WTC11 (cell line): Measurements from ENCODE around the gene FANCD2. TPM values are rescaled to one million over a fixed set of nuclear protein-coding genes. Genes with fewer than 3 reads are reported as not detected.

Experiments
- ATAC-seq: fragments of 200-7000 bp; cut with Tn5 transposase; 2 replicates; pipeline ENCODE4 v1.10.0; 2021; ENCODE audit warnings: mild to moderate bottlenecking, moderate library complexity
- CTCF ChIA-PET: fragments of 300-600 bp; sonication (Branson Sonifier 250); formaldehyde crosslinking; loops from one replicate; lab custom pipeline; 2021; ENCODE audit warnings: antibody characterized with exemption; lab: Charles Lee
- POLR2A ChIA-PET: fragments of 350-600 bp; sonication (Branson Sonifier 250); formaldehyde crosslinking; loops from one replicate; lab custom pipeline; 2021; ENCODE audit warnings: antibody characterized with exemption; lab: Charles Lee
- DNase-seq: peaks from one replicate; pipeline ENCODE4 v3.0.0; 2021; ENCODE audit warnings: low spot score
- H3K27ac Mint-ChIP-seq: 2 replicates; pipeline ENCODE4 v1.8.0; 2021; ENCODE audit warnings: mixed read lengths
- H3K27me3 Mint-ChIP-seq: 2 replicates; pipeline ENCODE4 v1.8.0; 2021; ENCODE audit warnings: low read depth, mild to moderate bottlenecking, moderate library complexity, mixed read lengths
- H3K36me3 Mint-ChIP-seq: 2 replicates; pipeline ENCODE4 v1.8.0; 2021; ENCODE audit warnings: mixed read lengths
- H3K4me1 Mint-ChIP-seq: 2 replicates; pipeline ENCODE4 v1.8.0; 2022; ENCODE audit warnings: mixed read lengths
- H3K4me3 Mint-ChIP-seq: 2 replicates; pipeline ENCODE4 v1.8.0; 2021; ENCODE audit warnings: mild to moderate bottlenecking, moderate library complexity, mixed read lengths
- H3K9me3 Mint-ChIP-seq: 2 replicates; pipeline ENCODE4 v1.8.0; 2021; ENCODE audit warnings: mixed read lengths
- ATF1 ChIP-seq: sonication (generic); formaldehyde crosslinking; IDR thresholded peaks from 2 replicates; pipeline ENCODE4 v1.8.1; 2023; ENCODE audit warnings: mild to moderate bottlenecking, moderate library complexity, missing genetic modification reagents
- FOXK1 ChIP-seq: sonication (generic); formaldehyde crosslinking; IDR thresholded peaks from 2 replicates; pipeline ENCODE4 v1.8.0; 2022; ENCODE audit warnings: mild to moderate bottlenecking, moderate library complexity, missing genetic modification reagents
- FOXP1 ChIP-seq: sonication (generic); formaldehyde crosslinking; IDR thresholded peaks from 2 replicates; pipeline ENCODE4 v1.8.0; 2022; ENCODE audit warnings: missing genetic modification reagents, mild to moderate bottlenecking, moderate library complexity, borderline replicate concordance
- JUN ChIP-seq: sonication (generic); formaldehyde crosslinking; IDR thresholded peaks from 2 replicates; pipeline ENCODE4 v1.8.0; 2023; ENCODE audit warnings: mild to moderate bottlenecking, missing genetic modification reagents
- KAT7 ChIP-seq: sonication (generic); formaldehyde crosslinking; IDR thresholded peaks from 2 replicates; pipeline ENCODE4 v1.8.1; 2023; ENCODE audit warnings: missing genetic modification reagents, mild to moderate bottlenecking, borderline replicate concordance
- NR3C1 ChIP-seq: sonication (generic); formaldehyde crosslinking; conservative IDR thresholded peaks from 2 replicates; pipeline ENCODE4 v1.8.1; 2023; ENCODE audit warnings: low read depth, mild to moderate bottlenecking, missing genetic modification reagents
- SOX15 ChIP-seq: fragments of 250-450 bp; sonication (Bioruptor Pico); IDR thresholded peaks from 2 replicates; pipeline ENCODE4 v1.9.0; 2021; ENCODE audit warnings: mild to moderate bottlenecking
- ZBTB21 ChIP-seq: sonication (generic); formaldehyde crosslinking; IDR thresholded peaks from 2 replicates; pipeline ENCODE4 v1.8.1; 2023; ENCODE audit warnings: mild to moderate bottlenecking, missing genetic modification reagents, borderline replicate concordance
- ZNF121 ChIP-seq: sonication (generic); formaldehyde crosslinking; IDR thresholded peaks from 2 replicates; pipeline ENCODE4 v1.8.0; 2023; ENCODE audit warnings: missing genetic modification reagents
- ZNF396 ChIP-seq: fragments of 250-450 bp; sonication (Bioruptor Pico); IDR thresholded peaks from 2 replicates; pipeline ENCODE4 v1.8.0; 2021; ENCODE audit warnings: mild to moderate bottlenecking, moderate library complexity, borderline replicate concordance
- total RNA-seq: library from RNA; stranded (reverse); gene quantifications from 3 replicates; pipeline ENCODE4 v1.2.3, GENCODE V29; 2021
- TF ChIP-seq, protein P1 (sequence below): fragments of 250-450 bp; sonication (Bioruptor Pico); IDR thresholded peaks from 2 replicates; pipeline ENCODE4 v2.1.2; 2022; ENCODE audit warnings: mild to moderate bottlenecking, moderate library complexity
- TF ChIP-seq, protein P2 (sequence below): fragments of 250-450 bp; sonication (Bioruptor Pico); conservative IDR thresholded peaks from 2 replicates; pipeline ENCODE4 v1.9.0; 2021; ENCODE audit warnings: mild to moderate bottlenecking
- TF ChIP-seq, protein P3 (sequence below): sonication (generic); formaldehyde crosslinking; IDR thresholded peaks from 2 replicates; pipeline ENCODE4 v1.8.1; 2023; ENCODE audit warnings: mild to moderate bottlenecking, missing genetic modification reagents, borderline replicate concordance
- TF ChIP-seq, protein P4 (sequence below): sonication (generic); formaldehyde crosslinking; IDR thresholded peaks from 2 replicates; pipeline ENCODE4 v1.8.0; 2022; ENCODE audit warnings: mild to moderate bottlenecking, missing genetic modification reagents
- TF ChIP-seq, protein P5 (sequence below): sonication (generic); formaldehyde crosslinking; IDR thresholded peaks from 2 replicates; pipeline ENCODE4 v1.8.1; 2023; ENCODE audit warnings: mild to moderate bottlenecking, moderate library complexity, missing genetic modification reagents

FANCD2 gene
- total RNA-seq, 1 experiment from 2014 or later = 69.6 TPM

DNA sequence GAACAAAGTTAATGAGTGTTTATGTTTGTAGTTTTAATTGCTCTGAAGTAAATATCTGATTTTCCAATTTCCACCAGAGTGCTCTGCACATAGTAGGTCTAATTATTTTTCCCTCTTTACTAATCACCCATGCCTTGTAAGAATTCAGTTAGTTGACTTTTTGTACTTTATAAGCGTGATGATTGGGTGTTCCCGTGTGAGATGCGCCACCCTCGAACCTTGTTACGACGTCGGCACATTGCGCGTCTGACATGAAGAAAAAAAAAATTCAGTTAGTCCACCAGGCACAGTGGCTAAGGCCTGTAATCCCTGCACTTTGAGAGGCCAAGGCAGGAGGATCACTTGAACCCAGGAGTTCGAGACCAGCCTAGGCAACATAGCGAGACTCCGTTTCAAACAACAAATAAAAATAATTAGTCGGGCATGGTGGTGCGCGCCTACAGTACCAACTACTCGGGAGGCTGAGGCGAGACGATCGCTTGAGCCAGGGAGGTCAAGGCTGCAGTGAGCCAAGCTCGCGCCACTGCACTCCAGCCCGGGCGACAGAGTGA lies 114.8 kb downstream of the FANCD2 start:
- peaks cover under 1% of the 10 kb centered on the region for H3K9me3 Mint-ChIP-seq
- TF ChIP-seq ATF1 (no peak), JUN (CRISPR knock-in tag) (no peak), SOX15 (CRISPR knock-in tag) (no peak), FOXK1 (CRISPR knock-in tag) (no peak), ZNF396 (no peak), KAT7 (CRISPR knock-in tag) (no peak), NR3C1 (CRISPR knock-in tag) (no peak), ZBTB21 (CRISPR knock-in tag) (no peak), ZNF121 (CRISPR knock-in tag) (no peak), FOXP1 (CRISPR knock-in tag) (no peak)
- TF ChIP-seq, protein P1, sequence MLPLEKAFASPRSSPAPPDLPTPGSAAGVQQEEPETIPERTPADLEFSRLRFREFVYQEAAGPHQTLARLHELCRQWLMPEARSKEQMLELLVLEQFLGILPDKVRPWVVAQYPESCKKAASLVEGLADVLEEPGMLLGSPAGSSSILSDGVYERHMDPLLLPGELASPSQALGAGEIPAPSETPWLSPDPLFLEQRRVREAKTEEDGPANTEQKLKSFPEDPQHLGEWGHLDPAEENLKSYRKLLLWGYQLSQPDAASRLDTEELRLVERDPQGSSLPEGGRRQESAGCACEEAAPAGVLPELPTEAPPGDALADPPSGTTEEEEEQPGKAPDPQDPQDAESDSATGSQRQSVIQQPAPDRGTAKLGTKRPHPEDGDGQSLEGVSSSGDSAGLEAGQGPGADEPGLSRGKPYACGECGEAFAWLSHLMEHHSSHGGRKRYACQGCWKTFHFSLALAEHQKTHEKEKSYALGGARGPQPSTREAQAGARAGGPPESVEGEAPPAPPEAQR (CRISPR knock-in tag) = no peak
- TF ChIP-seq, protein P2, sequence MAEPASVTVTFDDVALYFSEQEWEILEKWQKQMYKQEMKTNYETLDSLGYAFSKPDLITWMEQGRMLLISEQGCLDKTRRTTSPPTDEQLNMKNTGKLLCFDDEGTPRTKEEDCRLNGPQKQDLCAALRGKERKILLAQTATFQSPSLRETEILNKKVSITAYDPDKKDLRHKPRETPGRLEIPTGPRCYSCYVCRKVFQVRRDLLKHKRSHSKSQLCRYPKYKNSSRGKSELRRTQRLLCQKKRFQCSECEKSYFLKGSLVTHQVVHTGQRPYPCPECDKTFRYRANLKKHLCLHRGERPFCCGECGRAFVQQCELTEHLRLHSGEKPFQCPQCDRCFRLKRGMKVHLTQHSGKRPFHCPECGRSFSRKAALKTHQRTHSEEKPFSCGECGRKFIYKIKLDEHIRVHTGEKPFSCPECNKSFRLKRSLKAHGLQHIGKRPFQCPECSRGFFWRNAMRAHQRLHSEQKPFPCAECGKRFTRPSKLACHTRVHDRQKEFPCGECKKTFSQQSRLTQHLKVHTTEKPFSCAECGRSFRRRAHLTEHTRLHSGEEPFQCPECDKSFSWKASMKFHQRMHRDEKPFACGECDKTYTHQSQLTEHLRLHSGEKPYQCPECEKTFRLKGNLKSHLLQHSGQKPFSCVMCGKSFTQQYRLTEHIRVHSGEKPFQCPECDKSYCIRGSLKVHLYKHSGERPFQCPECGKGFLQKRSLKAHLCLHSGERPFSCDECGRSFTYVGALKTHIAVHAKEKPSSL (CRISPR knock-in tag) = no peak
- TF ChIP-seq, protein P3, sequence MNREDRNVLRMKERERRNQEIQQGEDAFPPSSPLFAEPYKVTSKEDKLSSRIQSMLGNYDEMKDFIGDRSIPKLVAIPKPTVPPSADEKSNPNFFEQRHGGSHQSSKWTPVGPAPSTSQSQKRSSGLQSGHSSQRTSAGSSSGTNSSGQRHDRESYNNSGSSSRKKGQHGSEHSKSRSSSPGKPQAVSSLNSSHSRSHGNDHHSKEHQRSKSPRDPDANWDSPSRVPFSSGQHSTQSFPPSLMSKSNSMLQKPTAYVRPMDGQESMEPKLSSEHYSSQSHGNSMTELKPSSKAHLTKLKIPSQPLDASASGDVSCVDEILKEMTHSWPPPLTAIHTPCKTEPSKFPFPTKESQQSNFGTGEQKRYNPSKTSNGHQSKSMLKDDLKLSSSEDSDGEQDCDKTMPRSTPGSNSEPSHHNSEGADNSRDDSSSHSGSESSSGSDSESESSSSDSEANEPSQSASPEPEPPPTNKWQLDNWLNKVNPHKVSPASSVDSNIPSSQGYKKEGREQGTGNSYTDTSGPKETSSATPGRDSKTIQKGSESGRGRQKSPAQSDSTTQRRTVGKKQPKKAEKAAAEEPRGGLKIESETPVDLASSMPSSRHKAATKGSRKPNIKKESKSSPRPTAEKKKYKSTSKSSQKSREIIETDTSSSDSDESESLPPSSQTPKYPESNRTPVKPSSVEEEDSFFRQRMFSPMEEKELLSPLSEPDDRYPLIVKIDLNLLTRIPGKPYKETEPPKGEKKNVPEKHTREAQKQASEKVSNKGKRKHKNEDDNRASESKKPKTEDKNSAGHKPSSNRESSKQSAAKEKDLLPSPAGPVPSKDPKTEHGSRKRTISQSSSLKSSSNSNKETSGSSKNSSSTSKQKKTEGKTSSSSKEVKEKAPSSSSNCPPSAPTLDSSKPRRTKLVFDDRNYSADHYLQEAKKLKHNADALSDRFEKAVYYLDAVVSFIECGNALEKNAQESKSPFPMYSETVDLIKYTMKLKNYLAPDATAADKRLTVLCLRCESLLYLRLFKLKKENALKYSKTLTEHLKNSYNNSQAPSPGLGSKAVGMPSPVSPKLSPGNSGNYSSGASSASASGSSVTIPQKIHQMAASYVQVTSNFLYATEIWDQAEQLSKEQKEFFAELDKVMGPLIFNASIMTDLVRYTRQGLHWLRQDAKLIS (CRISPR knock-in tag) = no peak
- TF ChIP-seq, protein P4, sequence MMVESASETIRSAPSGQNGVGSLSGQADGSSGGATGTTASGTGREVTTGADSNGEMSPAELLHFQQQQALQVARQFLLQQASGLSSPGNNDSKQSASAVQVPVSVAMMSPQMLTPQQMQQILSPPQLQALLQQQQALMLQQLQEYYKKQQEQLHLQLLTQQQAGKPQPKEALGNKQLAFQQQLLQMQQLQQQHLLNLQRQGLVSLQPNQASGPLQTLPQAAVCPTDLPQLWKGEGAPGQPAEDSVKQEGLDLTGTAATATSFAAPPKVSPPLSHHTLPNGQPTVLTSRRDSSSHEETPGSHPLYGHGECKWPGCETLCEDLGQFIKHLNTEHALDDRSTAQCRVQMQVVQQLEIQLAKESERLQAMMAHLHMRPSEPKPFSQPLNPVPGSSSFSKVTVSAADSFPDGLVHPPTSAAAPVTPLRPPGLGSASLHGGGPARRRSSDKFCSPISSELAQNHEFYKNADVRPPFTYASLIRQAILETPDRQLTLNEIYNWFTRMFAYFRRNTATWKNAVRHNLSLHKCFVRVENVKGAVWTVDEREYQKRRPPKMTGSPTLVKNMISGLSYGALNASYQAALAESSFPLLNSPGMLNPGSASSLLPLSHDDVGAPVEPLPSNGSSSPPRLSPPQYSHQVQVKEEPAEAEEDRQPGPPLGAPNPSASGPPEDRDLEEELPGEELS (CRISPR knock-in tag) = no peak
- TF ChIP-seq, protein P5, sequence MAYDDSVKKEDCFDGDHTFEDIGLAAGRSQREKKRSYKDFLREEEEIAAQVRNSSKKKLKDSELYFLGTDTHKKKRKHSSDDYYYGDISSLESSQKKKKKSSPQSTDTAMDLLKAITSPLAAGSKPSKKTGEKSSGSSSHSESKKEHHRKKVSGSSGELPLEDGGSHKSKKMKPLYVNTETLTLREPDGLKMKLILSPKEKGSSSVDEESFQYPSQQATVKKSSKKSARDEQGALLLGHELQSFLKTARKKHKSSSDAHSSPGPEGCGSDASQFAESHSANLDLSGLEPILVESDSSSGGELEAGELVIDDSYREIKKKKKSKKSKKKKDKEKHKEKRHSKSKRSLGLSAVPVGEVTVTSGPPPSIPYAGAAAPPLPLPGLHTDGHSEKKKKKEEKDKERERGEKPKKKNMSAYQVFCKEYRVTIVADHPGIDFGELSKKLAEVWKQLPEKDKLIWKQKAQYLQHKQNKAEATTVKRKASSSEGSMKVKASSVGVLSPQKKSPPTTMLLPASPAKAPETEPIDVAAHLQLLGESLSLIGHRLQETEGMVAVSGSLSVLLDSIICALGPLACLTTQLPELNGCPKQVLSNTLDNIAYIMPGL (CRISPR knock-in tag) = no peak
- POLR2A ChIA-PET = interaction anchor here (0.6 to 1.0 kb wide), 3 partner anchors 25 to 180 kb away, joined by 3 to 5 read pairs (median 3); partner anchors contain the start of gene SEC13
- H3K27ac Mint-ChIP-seq = no peak overlapping the region
- CTCF ChIA-PET = interaction anchor here (0.5 to 1.4 kb wide), 3 partner anchors 24 to 107 kb away, joined by 4 to 6 read pairs (median 4); partner anchors contain the start of genes IRAK2 and TATDN2
- DNase-seq (no peak), ATAC-seq (peak; percentile 10)
- H3K4me1 Mint-ChIP-seq = peaks cover 12% of the 10 kb centered on the region
- H3K4me3 Mint-ChIP-seq = peak overlapping the region; percentile 83
- H3K36me3 Mint-ChIP-seq = peaks cover 13% of the 10 kb centered on the region
- no peaks in the 10 kb centered on the region for H3K27me3 Mint-ChIP-seq
